ENCODE data around the gene TOM1. TPM values are rescaled to one million over a fixed set of nuclear protein-coding genes. Genes with fewer than 3 reads are reported as not detected.

Gene TOM1
- total RNA-seq, 1 donor from 2014 or later: 38.2 TPM

- no peak for DNase-seq (ENCODE audit: low spot score, unreplicated experiment)
- Mint-ChIP-seq H3K27me3 (no peaks in the 10 kb centered on the region), H3K27ac (peak overlapping the region; percentile 97), H3K9me3 (ENCODE audit: low read depth) (no peaks in the 10 kb centered on the region), H3K4me1 (ENCODE audit: low read depth) (peaks cover 36% of the 10 kb centered on the region), H3K36me3 (ENCODE audit: insufficient read depth) (no peaks in the 10 kb centered on the region), H3K4me3 (ENCODE audit: low read depth) (no peak overlapping the region)
- no peak for TF ChIP-seq CTCF (IDR thresholded peaks at IDR 0.05; ENCODE audit: unreplicated experiment)
Measured at GRCh38 chr22:35312198-35313059, 12.7 kb downstream of the TOM1 start.

DNA sequence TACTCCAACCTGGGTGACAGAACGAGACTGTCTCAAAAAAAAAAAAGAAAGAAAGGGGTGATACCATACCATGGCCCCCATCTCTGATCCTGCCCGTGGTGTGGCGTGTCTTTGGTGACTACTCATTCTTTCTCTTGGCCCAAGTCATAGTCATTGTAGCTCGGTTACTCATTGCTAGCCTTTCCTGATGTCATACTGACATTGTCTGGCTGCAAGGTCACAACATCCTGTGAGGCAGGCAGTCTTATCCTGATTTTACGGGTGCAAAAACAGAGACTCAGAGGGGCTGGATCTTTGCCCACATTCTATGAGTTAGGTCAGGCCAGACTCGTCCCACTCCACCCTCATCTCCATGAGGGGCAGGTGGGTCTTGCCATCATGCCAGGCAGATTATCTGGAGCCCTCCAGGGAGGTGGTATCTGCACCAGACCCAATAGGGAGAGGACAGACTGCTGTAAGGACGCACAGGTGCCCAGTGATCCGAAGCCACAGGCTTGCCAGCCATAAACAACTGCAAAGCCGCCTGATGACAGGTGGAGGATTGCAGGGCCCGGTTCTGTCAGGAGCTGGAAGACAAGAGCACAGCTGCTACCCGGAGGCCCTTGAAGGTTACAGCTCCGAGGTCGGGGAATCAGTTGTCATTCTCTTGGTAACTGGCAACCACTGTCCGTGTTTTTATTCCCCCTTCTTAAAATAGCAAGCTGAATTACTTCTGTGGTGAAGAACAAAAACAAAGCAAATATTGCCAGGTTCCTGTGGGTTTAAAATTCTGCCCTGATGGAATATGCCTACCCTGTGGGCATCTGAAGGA, 13.8 kb downstream of the TOM1 start:
- H3K4me1 Mint-ChIP-seq (ENCODE audit: low read depth): peaks cover 35% of the 10 kb centered on the region
- no peak overlapping the region for H3K27ac Mint-ChIP-seq
- DNase-seq (ENCODE audit: low spot score, unreplicated experiment): no peak
- H3K9me3 Mint-ChIP-seq (ENCODE audit: low read depth): no peaks in the 10 kb centered on the region
- TF ChIP-seq CTCF (IDR thresholded peaks at IDR 0.05; ENCODE audit: unreplicated experiment): no peak
- no peak overlapping the region for H3K4me3 Mint-ChIP-seq (ENCODE audit: low read depth)
- H3K27me3 Mint-ChIP-seq: no peaks in the 10 kb centered on the region
- no peaks in the 10 kb centered on the region for H3K36me3 Mint-ChIP-seq (ENCODE audit: insufficient read depth)

GRCh38 chr22:35314161-35314942, 14.7 kb downstream of the TOM1 start:
- no peaks in the 10 kb centered on the region for H3K9me3 Mint-ChIP-seq (ENCODE audit: low read depth)
- no peak for TF ChIP-seq CTCF (IDR thresholded peaks at IDR 0.05; ENCODE audit: unreplicated experiment)
- no peak for DNase-seq (ENCODE audit: low spot score, unreplicated experiment)
- no peak overlapping the region for H3K27ac Mint-ChIP-seq
- H3K4me3 Mint-ChIP-seq (ENCODE audit: low read depth): no peak overlapping the region
- peaks cover 34% of the 10 kb centered on the region for H3K4me1 Mint-ChIP-seq (ENCODE audit: low read depth)
- no peaks in the 10 kb centered on the region for H3K36me3 Mint-ChIP-seq (ENCODE audit: insufficient read depth)
- H3K27me3 Mint-ChIP-seq: no peaks in the 10 kb centered on the region

GRCh38 chr22:35315141-35315854, 15.6 kb downstream of the TOM1 start:
- H3K9me3 Mint-ChIP-seq (ENCODE audit: low read depth): no peaks in the 10 kb centered on the region
- no peak for DNase-seq (ENCODE audit: low spot score, unreplicated experiment)
- TF ChIP-seq CTCF (IDR thresholded peaks at IDR 0.05; ENCODE audit: unreplicated experiment): no peak
- no peaks in the 10 kb centered on the region for H3K36me3 Mint-ChIP-seq (ENCODE audit: insufficient read depth)
- no peak overlapping the region for H3K4me3 Mint-ChIP-seq (ENCODE audit: low read depth)
- H3K4me1 Mint-ChIP-seq (ENCODE audit: low read depth): peaks cover 31% of the 10 kb centered on the region
- H3K27ac Mint-ChIP-seq: no peak overlapping the region
- H3K27me3 Mint-ChIP-seq: no peaks in the 10 kb centered on the region

All from progenitor cell of endocrine pancreas (in vitro differentiated cells).